NCI-H510A treated with DMSO at 0.1 percent for 48 hours (cell line): ENCODE measurements around the gene HMGB3.
A peak's percentile ranks its signal among the peaks of the same experiment; 100 is the strongest.
"Not testable (repeated sequence)": the region's sequence is repeated elsewhere in the genome, so short reads cannot be mapped to it uniquely, and the experiment has no call there.

Experiments
- DNase-seq: peaks from one replicate; lab custom pipeline; 2025; lab: John Stamatoyannopoulos, UW

The HMGB3 gene

GRCh38 chrX:150982788-150983520 is at the start of gene HMGB3:
Gene HMGB3, plus strand, starts transcription at chrX:150983335. Its CDS starts 2,265 bp downstream, at chrX:150985600.
- peak; percentile 85 for DNase-seq

DNA sequence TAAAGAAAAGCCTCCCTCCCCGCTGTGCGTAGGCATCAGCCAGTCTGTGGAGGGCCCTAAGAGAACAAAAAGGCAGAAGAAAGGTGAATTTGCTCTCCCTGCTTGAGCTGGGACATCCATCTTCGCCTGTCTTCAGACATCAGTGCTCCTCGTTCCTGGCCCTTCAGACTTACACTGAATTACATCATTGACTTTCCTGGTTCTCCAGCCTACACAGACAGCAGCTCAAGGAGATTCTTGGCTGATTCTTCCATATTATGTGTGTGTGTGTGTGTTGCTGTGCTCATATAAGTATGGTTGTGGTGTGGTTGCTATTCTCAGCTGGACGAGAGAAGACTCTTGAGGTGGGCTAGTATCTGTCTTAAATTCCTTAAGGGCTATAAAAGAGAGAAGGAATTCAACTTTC is 49.2 kb upstream of the HMGB3 start:
- DNase-seq: no peak

DNA sequence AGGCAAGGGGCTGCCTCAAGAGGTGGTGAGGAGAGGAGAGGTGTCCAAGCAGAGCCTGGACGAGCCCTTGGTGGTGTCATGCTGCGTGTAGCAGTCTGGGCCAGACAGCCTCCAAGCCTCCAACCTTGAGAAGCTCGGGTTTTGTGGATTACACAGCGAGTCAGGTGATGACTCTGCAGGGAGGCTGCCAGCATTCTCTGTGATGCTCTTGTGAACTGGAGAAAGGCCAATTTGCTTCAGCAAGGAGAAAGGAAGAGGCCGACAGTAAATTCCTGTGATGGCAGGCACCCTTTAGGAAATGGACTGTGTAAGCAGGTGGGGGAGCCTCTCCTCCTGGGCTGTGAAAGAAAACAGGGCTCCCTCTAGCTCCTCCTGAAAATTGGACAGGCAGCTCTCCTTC is 48.7 kb upstream of the HMGB3 start:
- DNase-seq: peak; percentile 45

DNA sequence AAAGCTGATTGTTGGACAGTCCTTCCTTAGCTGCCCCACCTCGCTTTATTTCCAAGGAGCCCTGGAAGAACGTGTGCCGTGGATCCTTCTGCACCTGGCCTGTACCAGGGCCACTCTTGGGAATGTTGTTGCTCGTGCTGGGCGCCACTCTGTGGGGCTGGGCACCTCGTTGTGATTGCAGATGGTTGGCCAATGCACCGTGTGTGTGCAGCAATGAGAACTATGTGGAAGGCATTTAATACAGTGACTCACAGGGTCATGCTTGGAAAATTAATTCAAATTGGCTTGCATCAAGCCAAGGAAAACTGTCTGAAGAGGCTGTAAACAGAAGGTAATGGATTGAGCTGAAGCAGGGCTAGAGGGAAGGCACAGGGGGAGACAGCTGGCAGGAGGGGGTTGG is 47.7 kb upstream of the HMGB3 start:
- no peak for DNase-seq

GRCh38 chrX:150936556-150936955 is 46.6 kb upstream of the HMGB3 start:
- DNase-seq: no peak

- DNase-seq: peak; percentile 23
These were observed 42.2 kb upstream of the HMGB3 start for GRCh38 chrX:150940844-150941495.

DNA sequence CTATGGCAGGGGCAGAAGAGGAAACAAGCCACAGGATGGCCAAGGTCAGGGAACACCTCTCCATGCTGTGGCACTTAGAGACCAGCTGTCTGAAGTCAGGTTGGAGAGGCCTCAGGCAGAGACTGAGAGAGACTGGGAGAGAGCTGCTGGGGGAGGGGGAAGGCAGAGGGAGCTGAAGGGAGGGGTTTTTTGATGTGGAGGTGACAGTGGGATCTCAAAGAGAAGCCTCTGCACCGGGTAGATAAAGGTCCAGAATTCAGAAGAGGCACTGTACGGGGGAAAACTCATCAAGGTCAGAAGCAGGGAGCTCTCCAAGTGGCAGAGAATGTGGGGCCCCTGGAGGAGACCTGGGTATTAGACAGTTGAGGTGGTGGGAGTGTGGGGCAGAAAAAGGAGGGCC is 41.6 kb upstream of the HMGB3 start:
- DNase-seq: peak; percentile 24

- peak; percentile 76 for DNase-seq
These were observed 40.1 kb upstream of the HMGB3 start for GRCh38 chrX:150942942-150943594.

DNA sequence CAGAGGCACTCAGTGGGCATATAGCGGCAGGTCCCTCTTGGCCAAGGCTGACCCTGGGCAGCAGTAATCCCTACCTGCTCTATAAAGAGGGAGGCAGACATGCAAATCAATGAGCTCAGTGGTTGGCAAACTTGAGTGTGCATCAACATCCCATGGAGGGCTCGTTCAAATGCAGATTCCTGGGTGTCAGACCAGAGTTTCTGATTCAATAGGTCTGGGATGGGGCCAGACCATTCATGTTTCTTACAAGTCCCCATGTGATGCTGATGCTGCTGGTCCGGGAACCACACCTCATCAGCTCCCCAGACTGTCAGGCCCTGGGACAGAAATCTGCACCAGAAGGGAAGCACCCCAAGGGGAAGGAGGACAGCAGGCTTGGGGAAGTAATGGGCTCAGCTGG is 38.9 kb upstream of the HMGB3 start:
- DNase-seq: no peak

DNA sequence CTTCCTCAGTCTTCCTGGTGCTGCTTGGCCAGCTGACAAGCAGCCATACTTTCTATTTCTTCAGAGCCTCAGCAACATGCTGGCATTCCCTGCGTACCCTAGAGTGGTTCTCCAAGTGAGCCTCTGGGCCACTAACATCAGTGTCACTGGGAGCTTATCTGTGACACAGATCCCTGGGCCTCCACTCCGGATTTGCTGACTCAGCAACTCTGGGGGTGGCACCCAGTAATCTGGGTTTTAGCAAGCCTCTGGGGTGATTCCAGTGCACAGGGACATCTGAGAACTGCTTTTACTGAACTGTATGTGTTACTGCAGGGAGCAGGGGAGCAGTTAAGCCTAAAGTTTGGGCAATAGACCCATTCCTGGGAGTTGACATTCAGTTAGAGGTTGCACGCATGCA is 28.2 kb upstream of the HMGB3 start:
- no peak for DNase-seq

DNA sequence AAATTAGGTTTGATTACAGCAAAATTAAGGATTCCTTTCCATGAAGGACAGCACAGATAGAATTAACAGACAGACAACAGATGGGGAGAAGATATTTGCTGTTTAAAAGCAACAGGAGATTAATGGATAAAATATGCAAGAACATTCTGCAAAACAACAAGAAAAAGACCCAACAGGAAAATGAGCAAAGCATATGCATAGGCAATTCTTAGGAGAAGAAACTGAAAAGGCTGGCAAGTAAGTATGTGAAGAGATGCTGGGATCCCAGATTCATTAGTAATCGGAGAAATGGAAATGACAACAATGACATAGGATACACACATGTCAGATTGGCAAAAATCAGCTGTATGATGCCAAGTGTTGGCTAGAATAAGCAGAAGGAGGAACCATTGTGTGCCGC is 27.5 kb upstream of the HMGB3 start:
- DNase-seq: no peak

GRCh38 chrX:150958177-150958576 is 25.0 kb upstream of the HMGB3 start:
- DNase-seq: peak; percentile 16

GRCh38 chrX:150959557-150959956 is 23.6 kb upstream of the HMGB3 start:
- no peak for DNase-seq

GRCh38 chrX:150961631-150962030 is 21.5 kb upstream of the HMGB3 start:
- DNase-seq: no peak

DNA sequence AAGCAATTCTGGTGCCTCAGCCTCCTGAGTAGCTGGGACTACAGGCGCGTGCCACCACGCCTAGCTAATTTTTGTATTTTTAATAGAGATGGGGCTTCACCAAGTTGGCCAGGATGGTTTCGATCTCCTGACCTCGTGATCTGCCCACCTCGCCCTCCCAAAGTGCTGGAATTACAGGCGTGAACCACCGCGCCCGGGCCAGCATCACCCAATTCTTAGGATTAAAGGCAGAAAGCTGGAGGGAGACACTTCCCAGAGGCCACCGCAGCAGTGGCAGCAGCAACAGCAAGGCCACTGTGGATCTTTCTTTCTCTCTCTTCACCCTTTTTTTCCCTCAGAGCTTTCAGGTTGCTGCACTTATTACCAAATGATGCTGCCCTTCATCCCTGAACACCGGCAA is 18.7 kb upstream of the HMGB3 start:
- DNase-seq: not testable (repeated sequence)

GRCh38 chrX:150966235-150966634 is 16.9 kb upstream of the HMGB3 start:
- DNase-seq: no peak

- DNase-seq: no peak
These were observed 16.4 kb upstream of the HMGB3 start for GRCh38 chrX:150966742-150967141.

GRCh38 chrX:150967786-150968185 is 15.3 kb upstream of the HMGB3 start:
- no peak for DNase-seq

- DNase-seq: no peak
These were observed 14.0 kb upstream of the HMGB3 start for GRCh38 chrX:150968862-150969720.

GRCh38 chrX:150972450-150972849 is 10.7 kb upstream of the HMGB3 start:
- DNase-seq: no peak

GRCh38 chrX:150975655-150976390 is 7.3 kb upstream of the HMGB3 start:
- DNase-seq: no peak
